DMS153 treated with DMSO at 0.1 percent for 48 hours (cell line): Measurements from ENCODE around the gene NUCB2.
"Not testable (repeated sequence)": the region's sequence is repeated elsewhere in the genome, so short reads cannot be mapped to it uniquely, and the experiment has no call there.

ENCODE experiments used
- DNase-seq: peaks from one replicate; lab custom pipeline; 2025; ENCODE audit not compliant: unreplicated experiment; lab: John Stamatoyannopoulos, UW

The NUCB2 gene

DNA sequence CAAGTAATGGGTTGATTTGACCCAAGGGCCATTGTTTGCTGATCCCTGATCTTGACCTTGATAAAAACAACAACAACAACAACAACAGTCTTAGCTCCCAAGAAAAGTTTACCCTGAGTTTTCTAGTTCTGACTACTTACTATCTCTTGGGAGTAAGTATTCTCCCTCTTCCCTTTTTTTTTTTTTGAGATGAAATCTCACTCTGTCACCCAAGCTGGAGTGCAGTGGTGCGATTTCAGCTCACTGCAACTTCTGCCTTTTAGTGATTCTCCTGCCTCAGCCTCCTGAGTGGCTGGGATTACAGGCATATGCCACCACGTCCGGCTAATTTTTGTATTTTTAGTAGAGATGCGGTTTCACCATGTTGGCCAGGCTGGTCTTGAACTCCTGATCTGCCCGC is 8.0 kb upstream of the NUCB2 start:
- not testable (repeated sequence) for DNase-seq

GRCh38 chr11:17268902-17269301 is 7.6 kb upstream of the NUCB2 start:
- DNase-seq: no peak

DNA sequence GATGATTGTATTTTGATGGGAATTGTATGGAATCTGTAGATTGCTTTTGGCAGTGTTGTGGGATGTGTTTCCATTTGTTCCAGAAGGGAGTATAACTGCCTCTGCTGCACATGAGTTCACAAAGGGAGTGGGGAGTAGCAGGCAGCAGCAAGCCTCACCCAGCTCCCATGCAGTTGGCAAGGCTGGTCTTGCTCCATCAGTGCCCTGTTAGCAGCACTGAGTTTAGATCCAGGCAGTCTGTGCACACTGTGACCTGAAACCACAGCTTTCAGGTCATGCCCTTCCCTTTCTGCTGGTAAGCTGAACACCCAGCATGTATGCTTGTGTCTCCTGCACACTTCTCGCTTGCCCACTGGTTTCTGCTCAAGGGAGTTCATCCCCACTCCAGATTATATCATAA is 3.7 kb upstream of the NUCB2 start:
- no peak for DNase-seq

GRCh38 chr11:17273211-17273610 is 3.3 kb upstream of the NUCB2 start:
- DNase-seq: no peak

GRCh38 chr11:17273668-17274282 is 2.8 kb upstream of the NUCB2 start:
- DNase-seq: no peak

DNA sequence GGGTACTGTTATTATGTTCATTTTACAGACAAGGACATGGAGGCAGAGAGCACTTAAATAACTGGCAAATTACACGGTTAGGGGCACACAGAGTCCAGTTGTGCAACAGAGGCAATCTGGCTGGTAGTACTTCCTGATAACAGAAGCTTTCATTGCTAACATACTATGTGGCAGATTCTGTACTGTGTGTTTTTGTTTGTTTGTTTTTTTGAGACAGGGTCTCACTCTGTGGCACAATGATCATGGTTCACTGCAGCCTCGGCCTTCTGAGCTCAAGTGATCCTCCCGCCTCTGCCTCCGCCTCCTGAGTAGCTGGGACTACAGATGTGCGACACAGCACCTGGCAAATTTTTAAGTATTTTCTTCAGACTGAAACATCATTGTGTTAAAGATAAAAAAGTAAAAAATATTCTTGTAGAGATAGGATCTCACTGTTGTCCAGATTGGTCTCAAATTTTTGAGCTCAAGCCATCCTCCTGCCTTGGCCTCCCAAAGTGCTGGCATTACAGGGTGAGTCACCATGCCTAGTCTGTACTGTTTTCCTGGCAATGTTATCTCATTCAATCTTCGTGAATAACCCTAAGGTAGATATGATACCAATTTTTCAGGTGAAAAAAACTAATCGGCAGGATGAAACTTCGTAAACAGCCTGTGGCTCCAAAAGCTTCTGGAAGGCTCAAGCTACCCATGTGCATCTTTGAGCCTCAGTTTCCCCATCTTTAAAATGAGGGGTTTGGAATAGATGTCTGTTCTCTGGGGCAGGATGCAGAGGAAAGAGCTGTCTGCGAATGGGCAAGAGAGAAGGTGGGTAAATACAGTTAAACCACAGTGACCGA is 921 bp upstream of the NUCB2 start:
- DNase-seq: no peak

GRCh38 chr11:17277024-17277584 is 565 bp downstream of the NUCB2 start:
- peak; percentile 30 for DNase-seq

GRCh38 chr11:17280494-17281127 is 4.1 kb downstream of the NUCB2 start:
- no peak for DNase-seq

- no peak for DNase-seq
Observed at GRCh38 chr11:17286332-17286731, 9.8 kb downstream of the NUCB2 start.

- no peak for DNase-seq
Observed at GRCh38 chr11:17287058-17287457, 10.5 kb downstream of the NUCB2 start.

GRCh38 chr11:17291710-17292109 is 15.2 kb downstream of the NUCB2 start:
- DNase-seq: no peak

DNA sequence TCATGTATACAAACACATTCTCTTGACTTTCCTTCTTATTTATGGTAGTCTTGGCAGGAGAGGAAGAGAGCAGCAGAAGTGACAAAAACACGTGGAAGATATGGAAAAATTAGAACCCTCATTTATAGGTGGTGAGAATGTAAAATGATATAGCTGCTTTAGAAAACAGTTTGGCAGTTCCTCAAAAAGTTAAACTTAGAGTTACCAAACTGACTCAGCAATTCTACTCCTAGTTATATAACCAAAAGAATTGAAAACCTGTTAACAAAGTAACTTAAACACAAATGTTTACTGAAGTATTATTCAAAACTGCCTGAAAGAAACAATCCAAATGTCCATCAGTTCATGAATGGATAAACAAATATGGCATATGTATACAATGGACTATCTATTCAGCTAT is 16.8 kb downstream of the NUCB2 start:
- no peak for DNase-seq

GRCh38 chr11:17294033-17294432 is 17.5 kb downstream of the NUCB2 start:
- DNase-seq: no peak

GRCh38 chr11:17296852-17297559 is 20.5 kb downstream of the NUCB2 start:
- no peak for DNase-seq

GRCh38 chr11:17298302-17298701 is 21.8 kb downstream of the NUCB2 start:
- no peak for DNase-seq

- DNase-seq: no peak
Observed at GRCh38 chr11:17300372-17300771, 23.8 kb downstream of the NUCB2 start.

GRCh38 chr11:17313349-17314231 is 37.1 kb downstream of the NUCB2 start:
- DNase-seq: no peak

GRCh38 chr11:17314232-17314547 is 37.7 kb downstream of the NUCB2 start:
- DNase-seq: no peak

DNA sequence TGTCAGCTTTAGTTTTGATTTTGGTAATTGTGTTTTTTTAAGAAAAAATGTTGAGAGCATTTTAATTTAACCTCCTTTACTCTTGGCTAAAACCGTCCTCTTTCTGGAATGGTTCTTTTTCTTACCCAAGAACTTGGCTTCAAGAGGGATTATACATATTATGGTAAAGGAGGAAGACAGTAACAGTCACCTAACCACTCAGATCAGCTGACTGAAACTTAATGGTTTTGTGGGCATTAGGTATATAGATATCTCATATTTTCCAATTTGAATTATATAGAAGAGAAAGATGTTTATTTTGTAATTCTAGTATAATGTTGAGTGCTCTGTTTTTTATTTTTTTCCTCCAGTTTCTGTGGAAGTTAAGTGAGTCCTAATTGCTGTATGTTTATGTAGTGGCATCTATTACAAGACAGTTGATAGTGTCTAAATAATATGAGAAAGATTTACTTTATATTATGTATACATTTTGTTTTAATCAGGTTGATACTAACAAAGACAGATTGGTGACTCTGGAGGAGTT is 38.4 kb downstream of the NUCB2 start:
- no peak for DNase-seq

DNA sequence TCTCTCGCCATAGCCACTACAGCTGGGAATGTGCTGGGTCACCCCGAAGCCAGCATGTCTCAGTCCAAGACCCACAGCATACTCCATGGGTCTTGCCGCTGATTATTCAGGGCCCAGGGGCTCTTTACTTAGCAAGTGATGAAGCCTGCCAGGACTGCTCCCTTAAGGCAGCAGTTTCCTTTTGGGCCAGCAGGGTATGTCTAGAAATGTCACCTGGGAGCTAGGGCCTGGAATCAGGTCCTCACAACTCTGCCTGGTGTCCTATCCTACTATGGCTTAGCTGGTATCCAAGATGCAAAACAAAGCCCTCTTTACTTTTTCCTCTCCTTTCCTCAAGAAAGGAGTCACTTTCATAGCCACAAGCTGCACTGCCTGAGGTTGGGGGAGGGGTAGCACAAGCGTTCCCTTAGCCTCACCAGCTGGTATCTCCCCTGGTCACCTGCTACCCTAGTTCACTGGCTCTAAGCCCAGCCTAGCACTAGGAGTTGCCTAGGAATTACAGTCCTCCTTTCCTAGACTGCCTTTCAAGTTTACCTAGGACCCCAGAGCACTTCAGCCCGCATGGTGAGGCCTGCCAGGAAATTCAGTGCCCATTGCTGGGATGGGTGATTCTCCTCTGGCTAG is 52.4 kb downstream of the NUCB2 start:
- DNase-seq: no peak
